ENCODE data around the gene DMAC2L. TPM values are rescaled to one million over a fixed set of nuclear protein-coding genes. Genes with fewer than 3 reads are reported as not detected.

Gene DMAC2L, protein sequence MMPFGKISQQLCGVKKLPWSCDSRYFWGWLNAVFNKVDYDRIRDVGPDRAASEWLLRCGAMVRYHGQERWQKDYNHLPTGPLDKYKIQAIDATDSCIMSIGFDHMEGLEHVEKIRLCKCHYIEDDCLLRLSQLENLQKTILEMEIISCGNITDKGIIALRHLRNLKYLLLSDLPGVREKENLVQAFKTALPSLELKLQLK
- polyA plus RNA-seq (2011; rRNA removed) (8.1 and 12.6 TPM in 2 replicates), polyA minus RNA-seq (2011; rRNA and poly(A)+ RNA removed) (5.7 and 13.1 TPM in 2 replicates)

DNA sequence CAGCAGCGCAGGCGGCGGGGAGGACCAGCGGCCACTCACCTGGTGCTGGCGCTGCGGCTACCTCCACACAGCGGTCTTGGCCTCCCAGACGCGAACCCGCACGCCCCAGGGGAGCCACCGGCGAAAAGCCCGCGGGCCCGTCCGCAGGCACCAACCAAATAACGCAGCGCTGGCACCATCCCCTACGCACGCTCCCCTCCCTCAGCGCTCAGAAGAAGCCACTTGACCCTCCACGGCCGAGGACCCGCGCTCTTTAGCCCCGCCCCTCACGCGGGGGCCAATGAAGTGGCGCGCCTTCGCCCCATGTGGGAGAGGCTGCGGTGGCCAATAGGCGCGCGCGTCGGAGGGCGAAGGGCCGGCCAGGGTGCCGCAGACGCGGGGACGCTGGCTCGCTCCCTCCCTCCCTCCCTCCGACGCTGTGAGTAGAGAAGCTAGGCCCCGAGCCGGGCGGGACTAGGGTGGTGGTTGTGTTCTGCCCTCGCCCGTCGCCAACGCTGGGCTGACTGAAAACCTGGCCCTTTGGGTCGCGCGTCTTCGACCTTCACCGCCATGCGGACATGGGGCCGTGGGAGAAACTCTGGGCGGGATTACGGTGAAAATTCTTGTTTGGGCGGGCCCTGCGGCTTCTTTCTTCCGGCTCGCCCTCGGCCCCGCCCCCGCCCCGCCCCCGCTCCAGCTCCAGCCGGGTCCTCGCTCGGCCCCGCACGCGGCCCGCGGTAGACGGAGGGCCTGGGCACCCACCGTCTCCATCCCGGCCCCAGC, at the start of gene DMAC2L, which contains the start of gene L2HGDH:
TSS of gene DMAC2L (plus strand) at position 353 of the 762 bp plus-strand sequence. CDS start 9,164 bp downstream, outside the sequence.
TSS of gene L2HGDH (minus strand) at position 258 of the 762 bp plus-strand sequence. CDS start at position 179, 79 bp downstream.
- TF ChIP-seq, protein P1, sequence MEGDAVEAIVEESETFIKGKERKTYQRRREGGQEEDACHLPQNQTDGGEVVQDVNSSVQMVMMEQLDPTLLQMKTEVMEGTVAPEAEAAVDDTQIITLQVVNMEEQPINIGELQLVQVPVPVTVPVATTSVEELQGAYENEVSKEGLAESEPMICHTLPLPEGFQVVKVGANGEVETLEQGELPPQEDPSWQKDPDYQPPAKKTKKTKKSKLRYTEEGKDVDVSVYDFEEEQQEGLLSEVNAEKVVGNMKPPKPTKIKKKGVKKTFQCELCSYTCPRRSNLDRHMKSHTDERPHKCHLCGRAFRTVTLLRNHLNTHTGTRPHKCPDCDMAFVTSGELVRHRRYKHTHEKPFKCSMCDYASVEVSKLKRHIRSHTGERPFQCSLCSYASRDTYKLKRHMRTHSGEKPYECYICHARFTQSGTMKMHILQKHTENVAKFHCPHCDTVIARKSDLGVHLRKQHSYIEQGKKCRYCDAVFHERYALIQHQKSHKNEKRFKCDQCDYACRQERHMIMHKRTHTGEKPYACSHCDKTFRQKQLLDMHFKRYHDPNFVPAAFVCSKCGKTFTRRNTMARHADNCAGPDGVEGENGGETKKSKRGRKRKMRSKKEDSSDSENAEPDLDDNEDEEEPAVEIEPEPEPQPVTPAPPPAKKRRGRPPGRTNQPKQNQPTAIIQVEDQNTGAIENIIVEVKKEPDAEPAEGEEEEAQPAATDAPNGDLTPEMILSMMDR (IDR thresholded peaks at IDR 0.05; ENCODE audit: low read depth, low read length): no peak
- Histone ChIP-seq H3K27me3 (ENCODE audit: control insufficient read depth, insufficient read depth, low read length) (no peaks in the 10 kb centered on the region), H3K27ac (ENCODE audit: low read depth, low read length) (peak within 1 kb of the TSS; percentile 93), H3K4me3 (ENCODE audit: low read depth, low read length) (peak within 1 kb of the TSS; percentile 88), H3K9me3 (ENCODE audit: control insufficient read depth, insufficient read depth, low read length) (no peaks in the 10 kb centered on the region)
- DNase-seq (ENCODE audit: low read depth, low spot score): peak; percentile 62
- POLR2A ChIA-PET: interaction anchor here (0.6 to 0.9 kb wide), 7 partner anchors 9 to 444 kb away, joined by 3 to 11 read pairs (median 3); partner anchors contain the start of gene ATL1
- CTCF ChIA-PET: interaction anchor here (0.5 to 2.2 kb wide), 5 partner anchors 9 to 450 kb away, joined by 3 to 10 read pairs (median 4); no protein-coding TSS in a partner anchor

DNA sequence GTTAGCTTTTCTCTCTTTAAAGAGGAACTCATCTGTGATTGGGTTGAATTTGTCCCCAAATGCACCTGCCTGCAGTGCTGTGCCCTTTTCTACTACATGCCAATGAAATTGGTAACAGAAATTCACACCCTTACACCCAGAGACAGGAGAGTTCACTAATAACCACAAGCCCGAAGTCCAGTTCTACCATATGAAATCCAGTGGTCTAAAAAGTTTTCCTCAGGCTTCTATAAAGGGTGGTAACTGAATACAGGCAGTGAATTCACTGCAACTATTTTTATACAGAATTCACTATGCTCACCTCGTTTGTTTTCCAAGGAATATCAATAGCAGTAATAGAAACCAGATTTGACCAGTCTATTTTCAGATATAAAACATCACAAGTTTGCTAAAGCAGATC, 49.3 kb upstream of the DMAC2L start:
- ChIA-PET CTCF (no interaction called here), POLR2A (no interaction called here)
- Histone ChIP-seq H3K27me3 (ENCODE audit: control insufficient read depth, insufficient read depth, low read length) (no peaks in the 10 kb centered on the region), H3K27ac (ENCODE audit: low read depth, low read length) (no peak overlapping the region), H3K9me3 (ENCODE audit: control insufficient read depth, insufficient read depth, low read length) (no peaks in the 10 kb centered on the region), H3K4me3 (ENCODE audit: low read depth, low read length) (no peak overlapping the region)
- TF ChIP-seq, protein P1 (IDR thresholded peaks at IDR 0.05; ENCODE audit: low read depth, low read length): no peak
- no peak for DNase-seq (ENCODE audit: low read depth, low spot score)

DNA sequence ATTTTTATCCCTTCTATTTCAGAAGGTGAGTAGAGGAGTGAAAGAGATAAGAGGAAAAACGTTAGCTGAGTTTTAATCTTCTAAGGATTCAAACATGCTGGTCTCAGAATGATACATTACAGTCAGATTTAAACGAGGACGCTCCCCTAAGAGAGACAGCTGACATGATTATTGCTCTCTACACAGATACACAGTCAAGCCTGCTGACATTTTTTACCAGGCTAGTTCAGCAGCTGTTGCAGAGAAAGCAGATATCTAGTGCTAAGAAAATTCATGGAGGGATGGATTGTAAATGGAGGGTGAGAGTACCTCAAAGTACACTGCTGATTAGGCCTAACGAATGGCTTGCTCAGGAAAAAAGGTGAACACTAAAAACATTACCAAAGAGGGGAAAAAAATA, 48.8 kb upstream of the DMAC2L start:
- H3K9me3 ChIP-seq (ENCODE audit: control insufficient read depth, insufficient read depth, low read length): no peaks in the 10 kb centered on the region
- no peaks in the 10 kb centered on the region for H3K27me3 ChIP-seq (ENCODE audit: control insufficient read depth, insufficient read depth, low read length)
- no peak overlapping the region for H3K27ac ChIP-seq (ENCODE audit: low read depth, low read length)
- ChIA-PET POLR2A (no interaction called here), CTCF (interaction anchor here (0.7 kb wide), 1 partner anchor 16 kb away, joined by 5 read pairs; no protein-coding TSS in a partner anchor)
- TF ChIP-seq, protein P1 (IDR thresholded peaks at IDR 0.05; ENCODE audit: low read depth, low read length): no peak
- DNase-seq (ENCODE audit: low read depth, low spot score): no peak
- no peak overlapping the region for H3K4me3 ChIP-seq (ENCODE audit: low read depth, low read length)

DNA sequence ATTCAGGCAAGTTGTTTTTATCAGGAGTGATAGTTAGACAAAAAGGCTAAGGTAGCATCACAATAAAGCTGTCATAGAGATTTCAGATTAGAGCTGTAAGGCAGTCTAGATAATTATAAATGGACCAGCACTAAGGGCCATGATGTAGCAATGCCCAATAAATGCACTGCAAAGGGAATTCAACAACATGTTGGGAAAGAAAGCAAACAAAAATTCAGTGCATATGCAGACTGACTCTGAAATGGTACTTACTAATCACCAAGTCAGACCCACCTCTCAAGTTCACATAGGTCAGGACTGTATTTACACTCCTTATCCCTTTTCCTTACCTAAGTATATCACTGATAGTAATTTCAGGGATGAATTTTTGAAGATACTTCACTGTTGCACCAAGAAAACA, 47.1 kb upstream of the DMAC2L start:
- TF ChIP-seq, protein P1 (IDR thresholded peaks at IDR 0.05; ENCODE audit: low read depth, low read length): no peak
- ChIA-PET CTCF (no interaction called here), POLR2A (no interaction called here)
- no peaks in the 10 kb centered on the region for H3K27me3 ChIP-seq (ENCODE audit: control insufficient read depth, insufficient read depth, low read length)
- H3K9me3 ChIP-seq (ENCODE audit: control insufficient read depth, insufficient read depth, low read length): no peaks in the 10 kb centered on the region
- DNase-seq (ENCODE audit: low read depth, low spot score): no peak
- H3K4me3 ChIP-seq (ENCODE audit: low read depth, low read length): no peak overlapping the region
- H3K27ac ChIP-seq (ENCODE audit: low read depth, low read length): no peak overlapping the region

DNA sequence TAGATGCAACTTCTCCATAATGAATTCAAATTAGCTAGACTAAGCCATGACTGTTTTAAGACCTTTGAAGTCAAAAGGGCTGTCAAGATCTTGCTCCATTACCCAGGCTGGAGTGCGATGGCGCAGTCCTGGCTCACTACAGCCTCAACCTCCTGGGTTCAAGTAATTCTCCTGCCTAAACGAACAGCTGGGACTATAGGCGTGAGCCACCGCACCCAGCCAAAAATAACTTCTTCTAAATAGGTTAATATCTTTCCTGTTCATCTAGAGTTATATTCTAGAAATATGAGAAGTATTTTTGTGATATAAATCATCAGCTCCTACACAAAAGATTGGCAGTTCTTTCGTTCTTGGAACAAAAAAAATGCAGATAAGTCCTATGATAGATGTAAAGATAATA, 41.2 kb upstream of the DMAC2L start:
- Histone ChIP-seq H3K27me3 (ENCODE audit: control insufficient read depth, insufficient read depth, low read length) (no peaks in the 10 kb centered on the region), H3K9me3 (ENCODE audit: control insufficient read depth, insufficient read depth, low read length) (no peaks in the 10 kb centered on the region), H3K27ac (ENCODE audit: low read depth, low read length) (no peak overlapping the region), H3K4me3 (ENCODE audit: low read depth, low read length) (no peak overlapping the region)
- no peak for DNase-seq (ENCODE audit: low read depth, low spot score)
- ChIA-PET CTCF (interaction anchor here (1.9 kb wide), 1 partner anchor 10 kb away, joined by 12 read pairs; no protein-coding TSS in a partner anchor), POLR2A (no interaction called here)
- TF ChIP-seq, protein P1 (IDR thresholded peaks at IDR 0.05; ENCODE audit: low read depth, low read length): no peak

All from AG04450 (cell line).